NCI-H1048 (cell line): ENCODE measurements around the gene IL17REL.

Experiments
- DNase-seq: peaks from one replicate; lab custom pipeline; 2025; lab: John Stamatoyannopoulos, UW

Gene IL17REL

GRCh38 chr22:50002791-50003190 is 9.8 kb downstream of the IL17REL start:
- DNase-seq: no peak

- no peak for DNase-seq
These were observed 11.0 kb downstream of the IL17REL start for GRCh38 chr22:50001388-50002231.

- no peak for DNase-seq
These were observed 11.8 kb downstream of the IL17REL start for GRCh38 chr22:50000587-50001387.

GRCh38 chr22:49999946-50000586 is 12.5 kb downstream of the IL17REL start:
- DNase-seq: no peak

GRCh38 chr22:49999063-49999945 is 13.3 kb downstream of the IL17REL start:
- DNase-seq: no peak

- no peak for DNase-seq
These were observed 13.9 kb downstream of the IL17REL start for GRCh38 chr22:49998718-49999062.

- DNase-seq: no peak
These were observed 14.4 kb downstream of the IL17REL start for GRCh38 chr22:49997932-49998717.

- no peak for DNase-seq
These were observed 15.3 kb downstream of the IL17REL start for GRCh38 chr22:49997251-49997599.

- DNase-seq: no peak
These were observed 15.9 kb downstream of the IL17REL start for GRCh38 chr22:49996518-49997250.

- no peak for DNase-seq
These were observed 16.4 kb downstream of the IL17REL start for GRCh38 chr22:49996119-49996517.

GRCh38 chr22:49995361-49996118 is 17.0 kb downstream of the IL17REL start:
- DNase-seq: no peak

GRCh38 chr22:49995041-49995360 is 17.6 kb downstream of the IL17REL start:
- DNase-seq: no peak

- DNase-seq: no peak
These were observed 18.1 kb downstream of the IL17REL start for GRCh38 chr22:49994361-49995040.

- no peak for DNase-seq
These were observed 18.8 kb downstream of the IL17REL start for GRCh38 chr22:49993649-49994360.

GRCh38 chr22:49992921-49993648 is 19.5 kb downstream of the IL17REL start:
- no peak for DNase-seq

GRCh38 chr22:49991907-49992533 is 20.5 kb downstream of the IL17REL start:
- DNase-seq: no peak

GRCh38 chr22:49991167-49991566 is 21.4 kb downstream of the IL17REL start:
- no peak for DNase-seq
